NOMO-1 (cell line): ENCODE results near the gene TBCD.

ENCODE experiments used
- DNase-seq, 2 experiments: peaks; one replicate each; lab custom pipeline; 2025; ENCODE audit not compliant: unreplicated experiment in 2 of 2; lab: John Stamatoyannopoulos, UW

TBCD gene

DNA sequence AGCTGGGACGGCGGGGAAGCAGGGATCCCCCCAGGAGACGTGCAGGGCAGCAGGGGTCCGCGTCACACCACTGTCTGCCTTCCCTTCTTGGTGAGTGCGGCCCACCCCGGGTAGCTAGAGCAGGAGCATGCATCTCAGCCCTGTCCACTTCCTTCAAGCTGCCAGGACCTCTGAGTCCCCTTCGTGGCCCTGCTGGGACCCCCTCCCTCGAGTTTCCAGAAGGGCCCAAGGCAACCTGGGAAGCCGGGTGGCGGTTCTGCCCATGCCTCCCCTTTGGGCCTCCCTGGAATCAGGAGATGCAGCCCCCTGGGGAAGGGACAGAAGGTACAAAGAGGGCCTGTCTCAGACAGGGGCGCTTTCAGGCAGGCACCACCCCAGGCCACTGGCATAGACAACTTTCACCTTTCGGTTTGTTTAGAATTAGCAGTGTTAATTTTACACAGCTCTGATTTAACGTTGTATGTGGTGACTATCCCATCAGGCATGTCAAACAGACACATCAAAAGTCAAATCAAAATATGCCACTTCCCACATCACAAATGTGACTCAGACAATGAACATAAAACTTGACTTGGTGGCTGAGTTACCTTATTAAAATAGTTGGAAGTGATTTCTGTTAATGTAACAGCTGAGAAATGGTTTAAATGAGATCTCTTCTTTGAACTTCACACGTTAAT is 233.0 kb downstream of the TBCD start:
- DNase-seq: no peak

DNA sequence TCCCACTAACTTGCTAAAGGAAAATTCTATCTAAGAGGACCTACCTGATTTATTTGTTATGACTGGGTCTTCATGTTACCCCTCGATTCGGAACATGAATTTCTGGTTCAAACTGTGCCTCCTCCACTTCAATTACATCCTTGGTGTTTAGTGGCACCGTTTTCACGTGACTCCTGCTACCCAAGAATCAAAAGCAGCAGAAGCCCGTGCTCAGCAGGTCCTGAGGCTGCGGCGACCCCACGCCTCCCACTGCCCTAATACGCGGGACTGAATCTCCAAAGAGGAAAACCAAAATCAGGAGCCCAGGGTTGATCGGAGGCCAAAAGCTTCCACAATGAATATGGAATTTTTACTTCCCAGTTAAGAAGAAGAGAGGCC is 233.6 kb downstream of the TBCD start:
- no peak for DNase-seq

DNA sequence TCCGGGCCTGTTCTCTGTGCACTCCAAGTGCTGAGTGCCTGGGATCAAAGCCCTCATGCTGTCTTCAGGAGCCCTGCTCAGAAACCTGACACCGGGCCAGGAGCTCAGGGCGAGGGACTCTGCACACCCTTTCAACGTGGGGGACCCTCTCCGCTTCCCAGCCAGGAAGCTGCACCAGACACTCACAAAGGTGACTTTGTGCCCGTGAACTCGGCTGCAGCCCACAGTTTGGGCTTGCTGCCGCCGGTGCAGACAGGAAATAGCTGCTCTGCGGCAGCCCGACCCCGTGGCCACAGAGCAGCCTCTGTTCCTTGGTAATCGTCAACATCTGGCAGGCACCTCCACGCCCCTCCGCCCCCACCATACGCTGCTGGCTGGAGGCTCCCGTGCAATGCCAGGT is 234.1 kb downstream of the TBCD start:
- no peak for DNase-seq

DNA sequence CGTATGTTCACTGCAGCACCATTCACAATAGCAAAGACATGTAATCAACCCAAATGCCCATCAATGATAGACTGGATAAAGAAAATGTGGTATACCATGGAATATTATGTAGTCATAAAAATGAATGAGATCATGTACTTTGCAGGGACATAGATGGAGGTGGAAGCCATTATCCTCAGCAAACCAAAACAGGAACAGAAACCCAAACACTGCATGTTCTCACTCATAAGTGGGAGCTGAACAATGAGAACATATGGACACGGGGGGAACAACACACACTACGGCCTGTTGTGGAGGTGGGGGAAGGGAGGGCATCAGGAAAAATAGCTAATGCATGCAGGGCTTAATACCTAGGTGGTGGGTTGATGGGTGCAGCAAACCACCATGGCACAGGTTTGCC is 237.2 kb downstream of the TBCD start:
- peak in 1 of 2 experiments; percentile 23 for DNase-seq

DNA sequence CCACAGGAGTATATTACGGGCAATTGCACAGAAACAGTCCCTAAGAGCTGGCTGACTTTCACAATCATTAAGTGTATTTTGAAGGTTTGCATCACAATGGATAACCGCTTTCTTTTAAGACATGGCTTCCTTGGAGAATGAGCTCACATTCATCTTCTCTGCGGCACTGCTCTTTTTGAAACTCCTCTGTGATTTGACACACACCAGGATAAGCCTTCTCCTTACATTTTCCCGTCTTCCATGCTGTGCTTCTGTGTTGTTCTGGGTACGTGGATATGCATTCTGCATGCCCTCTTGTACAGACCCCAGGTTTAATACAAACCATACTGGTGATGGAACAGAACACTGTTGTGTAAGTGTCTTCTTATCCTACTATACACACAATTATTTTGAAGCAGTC is 238.0 kb downstream of the TBCD start:
- no peak for DNase-seq

DNA sequence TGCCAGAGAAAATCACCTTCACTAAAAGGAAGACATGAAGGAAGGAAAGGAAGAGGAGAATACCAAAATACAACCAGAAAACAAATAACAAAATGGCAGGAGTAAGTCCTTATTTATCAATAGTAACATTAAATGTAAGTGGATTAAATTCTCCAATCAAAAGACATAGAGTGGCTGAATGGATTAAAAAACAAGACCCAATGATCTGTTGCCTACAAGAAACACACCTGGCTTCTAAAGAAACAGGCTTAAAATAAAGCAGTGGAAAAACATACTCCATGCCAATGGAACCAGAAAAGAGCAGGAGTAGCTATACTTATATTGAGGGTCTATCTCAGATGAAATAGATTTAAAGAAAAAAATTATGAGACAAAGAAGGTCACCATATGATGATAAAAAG is 241.1 kb downstream of the TBCD start:
- DNase-seq: no peak
